ENCODE results near the gene RTN4.

The RTN4 gene

DNA sequence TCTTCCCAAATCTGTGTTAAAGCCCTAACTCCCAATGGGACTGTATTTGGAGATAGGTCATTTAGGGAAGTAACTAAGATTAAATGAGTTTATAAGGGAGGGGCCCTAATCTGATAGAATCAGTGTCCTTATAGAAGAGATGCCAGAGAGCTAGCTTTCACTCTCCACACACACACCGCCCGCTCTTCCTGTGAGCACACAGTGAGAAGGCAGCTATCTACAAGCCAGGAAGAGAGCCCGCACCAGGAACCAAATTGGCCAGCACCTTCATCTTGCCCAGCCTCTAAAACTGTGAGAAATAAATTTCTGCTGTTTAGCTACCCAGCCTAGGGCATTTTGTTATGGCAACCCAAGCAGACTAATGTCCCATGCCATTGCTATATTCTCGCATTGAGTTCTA is 125.2 kb downstream of the RTN4 start:
- DNase-seq (ENCODE audit: low spot score), result no peak
- in situ Hi-C loops (cut with MboI; ENCODE audit: low pct_unique_long_range_greater_than_20kb, low sequenced_read_pairs, unreplicated experiment), result no loop called here
- TF ChIP-seq, protein P1, sequence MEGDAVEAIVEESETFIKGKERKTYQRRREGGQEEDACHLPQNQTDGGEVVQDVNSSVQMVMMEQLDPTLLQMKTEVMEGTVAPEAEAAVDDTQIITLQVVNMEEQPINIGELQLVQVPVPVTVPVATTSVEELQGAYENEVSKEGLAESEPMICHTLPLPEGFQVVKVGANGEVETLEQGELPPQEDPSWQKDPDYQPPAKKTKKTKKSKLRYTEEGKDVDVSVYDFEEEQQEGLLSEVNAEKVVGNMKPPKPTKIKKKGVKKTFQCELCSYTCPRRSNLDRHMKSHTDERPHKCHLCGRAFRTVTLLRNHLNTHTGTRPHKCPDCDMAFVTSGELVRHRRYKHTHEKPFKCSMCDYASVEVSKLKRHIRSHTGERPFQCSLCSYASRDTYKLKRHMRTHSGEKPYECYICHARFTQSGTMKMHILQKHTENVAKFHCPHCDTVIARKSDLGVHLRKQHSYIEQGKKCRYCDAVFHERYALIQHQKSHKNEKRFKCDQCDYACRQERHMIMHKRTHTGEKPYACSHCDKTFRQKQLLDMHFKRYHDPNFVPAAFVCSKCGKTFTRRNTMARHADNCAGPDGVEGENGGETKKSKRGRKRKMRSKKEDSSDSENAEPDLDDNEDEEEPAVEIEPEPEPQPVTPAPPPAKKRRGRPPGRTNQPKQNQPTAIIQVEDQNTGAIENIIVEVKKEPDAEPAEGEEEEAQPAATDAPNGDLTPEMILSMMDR (IDR thresholded peaks at IDR 0.05; ENCODE audit: extremely low read depth, insufficient read depth, missing control alignments), result no peak

DNA sequence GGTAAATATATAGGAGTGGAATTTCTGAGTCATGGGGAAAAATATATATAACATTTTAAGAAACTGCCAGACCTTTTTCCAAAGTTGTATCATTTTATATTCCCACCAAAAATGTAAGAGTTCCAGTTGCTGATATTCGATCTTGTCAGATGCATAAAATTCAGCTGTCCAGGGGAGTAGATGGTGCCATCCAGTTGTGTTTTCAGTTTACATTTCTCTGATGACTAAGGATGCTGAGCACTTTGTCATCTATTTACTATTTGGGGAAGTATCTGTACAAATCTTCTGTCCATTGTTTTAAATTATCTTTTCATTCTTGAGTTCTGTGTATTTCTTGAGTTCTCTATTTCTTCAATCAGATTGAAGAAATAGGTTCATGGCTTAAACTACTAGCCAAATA is 126.1 kb downstream of the RTN4 start:
- in situ Hi-C loops (cut with MboI; ENCODE audit: low pct_unique_long_range_greater_than_20kb, low sequenced_read_pairs, unreplicated experiment), result loop anchor here (25.0 kb wide), 1 partner anchor 238 kb away; no protein-coding TSS in a partner anchor
- TF ChIP-seq, protein P1 (IDR thresholded peaks at IDR 0.05; ENCODE audit: extremely low read depth, insufficient read depth, missing control alignments), result no peak
- DNase-seq (ENCODE audit: low spot score), result no peak

Data from GM13977 (cell line).